SJSA1 (cell line): ENCODE data around the gene ZMAT3. TPM values are rescaled to one million over a fixed set of nuclear protein-coding genes. Genes with fewer than 3 reads are reported as not detected.

Experiments used
- DNase-seq, 2 experiments: peaks; one replicate each; pipeline ENCODE4 v3.0.0-alpha.2; 2015 to 2020; ENCODE audit warnings: low spot score in 2 of 2, low read depth in 1 of 2
- H3K27ac ChIP-seq: fragments of 250-450 bp; sonication (Bioruptor Pico); 2 replicates; pipeline ENCODE4 v1.5.1; 2020; ENCODE audit warnings: mild to moderate bottlenecking, moderate library complexity
- H3K27me3 ChIP-seq: fragments of 250-450 bp; sonication (Bioruptor Pico); replicated peaks from 2 replicates; pipeline ENCODE4 v1.5.1; 2020; ENCODE audit warnings: mild to moderate bottlenecking, moderate library complexity
- H3K36me3 ChIP-seq: fragments of 250-450 bp; sonication (Bioruptor Pico); 2 replicates; pipeline ENCODE4 v1.5.1; 2020; ENCODE audit warnings: mild to moderate bottlenecking
- H3K4me1 ChIP-seq: fragments of 250-450 bp; sonication (Bioruptor Pico); replicated peaks from 2 replicates; pipeline ENCODE4 v1.6.1; 2021; ENCODE audit warnings: mild to moderate bottlenecking
- H3K4me3 ChIP-seq: fragments of 250-450 bp; sonication (Bioruptor Pico); 2 replicates; pipeline ENCODE4 v1.5.1; 2020; ENCODE audit warnings: mild to moderate bottlenecking
- H3K9me3 ChIP-seq: fragments of 250-450 bp; sonication (Bioruptor Pico); replicated peaks from 2 replicates; pipeline ENCODE4 v1.5.1; 2020; ENCODE audit warnings: mild to moderate bottlenecking
- total RNA-seq: library from RNA; depleted of rRNA; stranded (reverse); fragments of >200 nt; shearing (Covaris generic); gene quantifications from 2 replicates; pipeline ENCODE4 v1.2.3, GENCODE V29; 2014

ZMAT3 gene
- total RNA-seq, 1 experiment from 2014 or later: 13.1 TPM

- Histone ChIP-seq H3K4me1 (peaks cover 29% of the 10 kb centered on the region), H3K9me3 (no peaks in the 10 kb centered on the region), H3K4me3 (no peak overlapping the region), H3K36me3 (peaks cover 7% of the 10 kb centered on the region), H3K27me3 (no peaks in the 10 kb centered on the region), H3K27ac (peak overlapping the region; percentile 55)
- DNase-seq: peak; percentile 58 to 66
These were observed 44.2 kb downstream of the ZMAT3 start for GRCh38 chr3:179027326-179027900.

- Histone ChIP-seq H3K4me1 (peaks cover 31% of the 10 kb centered on the region), H3K4me3 (no peak overlapping the region), H3K27ac (peak overlapping the region; percentile 55), H3K27me3 (no peaks in the 10 kb centered on the region), H3K36me3 (peaks cover 13% of the 10 kb centered on the region), H3K9me3 (no peaks in the 10 kb centered on the region)
- peak in 1 of 2 experiments; percentile 62 for DNase-seq
These were observed 45.0 kb downstream of the ZMAT3 start for GRCh38 chr3:179026636-179027035.

- Histone ChIP-seq H3K4me3 (no peak overlapping the region), H3K27ac (no peak overlapping the region), H3K36me3 (peaks cover 32% of the 10 kb centered on the region), H3K27me3 (no peaks in the 10 kb centered on the region), H3K9me3 (no peaks in the 10 kb centered on the region), H3K4me1 (peaks cover 17% of the 10 kb centered on the region)
- no peak for DNase-seq
These were observed 50.3 kb downstream of the ZMAT3 start for GRCh38 chr3:179021119-179021903.

GRCh38 chr3:179020112-179020511 lies 51.5 kb downstream of the ZMAT3 start:
- no peaks in the 10 kb centered on the region for H3K27me3 ChIP-seq
- no peak overlapping the region for H3K4me3 ChIP-seq
- H3K4me1 ChIP-seq: peaks cover 13% of the 10 kb centered on the region
- no peak overlapping the region for H3K27ac ChIP-seq
- no peak for DNase-seq
- H3K36me3 ChIP-seq: peaks cover 25% of the 10 kb centered on the region
- H3K9me3 ChIP-seq: no peaks in the 10 kb centered on the region

- H3K36me3 ChIP-seq: peaks cover 25% of the 10 kb centered on the region
- H3K27me3 ChIP-seq: no peaks in the 10 kb centered on the region
- no peaks in the 10 kb centered on the region for H3K9me3 ChIP-seq
- no peak overlapping the region for H3K27ac ChIP-seq
- H3K4me3 ChIP-seq: no peak overlapping the region
- H3K4me1 ChIP-seq: peaks cover 13% of the 10 kb centered on the region
- no peak for DNase-seq
These were observed 52.8 kb downstream of the ZMAT3 start for GRCh38 chr3:179018808-179019207.

- no peak for DNase-seq
- Histone ChIP-seq H3K9me3 (no peaks in the 10 kb centered on the region), H3K27me3 (no peaks in the 10 kb centered on the region), H3K4me1 (peaks cover 13% of the 10 kb centered on the region), H3K4me3 (no peak overlapping the region), H3K27ac (no peak overlapping the region), H3K36me3 (peaks cover 24% of the 10 kb centered on the region)
These were observed 54.5 kb downstream of the ZMAT3 start for GRCh38 chr3:179016979-179017670.

GRCh38 chr3:179015551-179016020 lies 56.0 kb downstream of the ZMAT3 start:
- no peak overlapping the region for H3K4me3 ChIP-seq
- H3K9me3 ChIP-seq: no peaks in the 10 kb centered on the region
- peaks cover 6% of the 10 kb centered on the region; the same call in 1 of the 2 replicates for H3K4me1 ChIP-seq
- peak; percentile 62 to 78 for DNase-seq
- H3K27ac ChIP-seq: no peak overlapping the region
- H3K36me3 ChIP-seq: peaks cover 10% of the 10 kb centered on the region; the same call in 1 of the 2 replicates
- H3K27me3 ChIP-seq: no peaks in the 10 kb centered on the region

- Histone ChIP-seq H3K36me3 (0 out of 2 replicates have a peak, but pooled peaks cover 2% of the 10 kb centered on the region), H3K4me1 (no peaks in the 10 kb centered on the region), H3K27ac (no peak overlapping the region), H3K4me3 (no peak overlapping the region), H3K9me3 (no peaks in the 10 kb centered on the region), H3K27me3 (no peaks in the 10 kb centered on the region)
- no peak for DNase-seq
These were observed 65.9 kb downstream of the ZMAT3 start for GRCh38 chr3:179005706-179006105.

GRCh38 chr3:179005213-179005612 lies 66.4 kb downstream of the ZMAT3 start:
- no peak overlapping the region for H3K27ac ChIP-seq
- no peaks in the 10 kb centered on the region for H3K9me3 ChIP-seq
- H3K36me3 ChIP-seq: 0 out of 2 replicates have a peak, but pooled peaks cover 2% of the 10 kb centered on the region
- H3K4me3 ChIP-seq: no peak overlapping the region
- no peaks in the 10 kb centered on the region for H3K27me3 ChIP-seq
- no peak for DNase-seq
- no peaks in the 10 kb centered on the region for H3K4me1 ChIP-seq

- Histone ChIP-seq H3K27ac (no peak overlapping the region), H3K4me1 (no peaks in the 10 kb centered on the region), H3K27me3 (no peaks in the 10 kb centered on the region), H3K4me3 (no peak overlapping the region), H3K9me3 (no peaks in the 10 kb centered on the region), H3K36me3 (0 out of 2 replicates have a peak, but pooled peaks cover 2% of the 10 kb centered on the region)
- DNase-seq: no peak
These were observed 71.0 kb downstream of the ZMAT3 start for GRCh38 chr3:179000659-179001058.

- H3K36me3 ChIP-seq: 0 out of 2 replicates have a peak, but pooled peaks cover 2% of the 10 kb centered on the region
- no peak for DNase-seq
- no peaks in the 10 kb centered on the region for H3K27me3 ChIP-seq
- H3K4me3 ChIP-seq: no peak overlapping the region
- H3K4me1 ChIP-seq: no peaks in the 10 kb centered on the region
- no peak overlapping the region for H3K27ac ChIP-seq
- no peaks in the 10 kb centered on the region for H3K9me3 ChIP-seq
These were observed 71.5 kb downstream of the ZMAT3 start for GRCh38 chr3:179000144-179000543.

GRCh38 chr3:178996399-178996798 lies 75.2 kb downstream of the ZMAT3 start:
- no peak overlapping the region for H3K27ac ChIP-seq
- H3K36me3 ChIP-seq: no peaks in the 10 kb centered on the region

GRCh38 chr3:178990293-178990692 lies 81.3 kb downstream of the ZMAT3 start:
- peaks cover 11% of the 10 kb centered on the region for H3K9me3 ChIP-seq
- H3K27ac ChIP-seq: no peak overlapping the region
- no peaks in the 10 kb centered on the region; the same call in 1 of the 2 replicates for H3K36me3 ChIP-seq
- H3K27me3 ChIP-seq: no peaks in the 10 kb centered on the region
- H3K4me3 ChIP-seq: no peak overlapping the region
- no peak for DNase-seq
- H3K4me1 ChIP-seq: no peaks in the 10 kb centered on the region

More at GRCh38 chr3:178996399-178996798, 75.2 kb downstream of the ZMAT3 start:
- no peaks in the 10 kb centered on the region for H3K4me1 ChIP-seq
- no peaks in the 10 kb centered on the region for H3K9me3 ChIP-seq
- no peak overlapping the region for H3K4me3 ChIP-seq
- no peak for DNase-seq
- no peaks in the 10 kb centered on the region for H3K27me3 ChIP-seq

- peaks cover 11% of the 10 kb centered on the region for H3K9me3 ChIP-seq
- DNase-seq: no peak
- no peaks in the 10 kb centered on the region for H3K27me3 ChIP-seq
- no peaks in the 10 kb centered on the region for H3K4me1 ChIP-seq
- H3K4me3 ChIP-seq: no peak overlapping the region
- H3K36me3 ChIP-seq: no peaks in the 10 kb centered on the region; the same call in 1 of the 2 replicates
- no peak overlapping the region for H3K27ac ChIP-seq
These were observed 81.8 kb downstream of the ZMAT3 start for GRCh38 chr3:178989821-178990220.
